Smooth muscle cell (in vitro differentiated cells): ENCODE data around the gene BOD1L1. TPM values are rescaled to one million over a fixed set of nuclear protein-coding genes. Genes with fewer than 3 reads are reported as not detected.

ENCODE experiments used
- DNase-seq: peaks from one replicate; lab custom pipeline; 2025; ENCODE audit not compliant: unreplicated experiment; lab: John Stamatoyannopoulos, UW
- H2AFZ ChIP-seq: fragments of 200-600 bp; sonication (generic); 2 replicates; pipeline ENCODE4 v1.6.0; 2016; ENCODE audit warnings: antibody characterized with exemption, low read depth, mild to moderate bottlenecking
- H3F3A ChIP-seq: fragments of 200-600 bp; sonication (generic); 2 replicates; pipeline ENCODE4 v1.6.0; 2017; ENCODE audit warnings: antibody characterized with exemption, low read depth
- H3K27ac ChIP-seq: fragments of 200-600 bp; sonication (generic); 2 replicates; pipeline ENCODE4 v1.5.1; 2016; ENCODE audit warnings: low read depth, mild to moderate bottlenecking
- H3K27me3 ChIP-seq: fragments of 200-600 bp; sonication (generic); 2 replicates; pipeline ENCODE4 v1.6.1; 2016; ENCODE audit warnings: low read depth, mild to moderate bottlenecking
- H3K36me3 ChIP-seq: fragments of 200-600 bp; sonication (generic); 2 replicates; pipeline ENCODE4 v1.5.1; 2016; ENCODE audit warnings: low read depth
- H3K4me1 ChIP-seq: fragments of 200-600 bp; sonication (generic); 2 replicates; pipeline ENCODE4 v1.5.1; 2016; ENCODE audit warnings: low read depth
- H3K4me2 ChIP-seq: fragments of 200-600 bp; sonication (generic); 2 replicates; pipeline ENCODE4 v1.6.0; 2016; ENCODE audit warnings: mild to moderate bottlenecking
- H3K4me3 ChIP-seq: fragments of 200-600 bp; sonication (generic); 2 replicates; pipeline ENCODE4 v1.5.1; 2016; ENCODE audit warnings: mild to moderate bottlenecking
- H3K79me2 ChIP-seq: fragments of 200-600 bp; sonication (generic); 2 replicates; pipeline ENCODE4 v1.6.0; 2016; ENCODE audit warnings: low read depth, mild to moderate bottlenecking
- H3K9ac ChIP-seq: fragments of 200-600 bp; sonication (generic); 2 replicates; pipeline ENCODE4 v1.6.0; 2016; ENCODE audit warnings: low read depth
- H3K9me3 ChIP-seq: fragments of 200-600 bp; sonication (generic); replicated peaks from 2 replicates; pipeline ENCODE4 v1.5.1; 2016; ENCODE audit warnings: low read depth
- H4K20me1 ChIP-seq: fragments of 200-600 bp; sonication (generic); 2 replicates; pipeline ENCODE4 v1.6.0; 2016; ENCODE audit warnings: low read depth
- CTCF ChIP-seq: fragments of 200-600 bp; sonication (generic); IDR thresholded peaks from 2 replicates; pipeline ENCODE4 v1.5.1; 2017; ENCODE audit warnings: borderline replicate concordance, mild to moderate bottlenecking, antibody characterized with exemption; ENCODE audit not compliant: insufficient read depth, poor library complexity, severe bottlenecking
- WGBS: methylation state at CpG from one replicate; pipeline ENCODE4 v1.1.7; 2016; ENCODE audit warnings: low lambda C conversion rate; 5-methylcytosine and 5-hydroxymethylcytosine counted together
- polyA plus RNA-seq: library from polyadenylated mRNA; unstranded; fragments of >200 nt; fragmentation: Nextera tagmentation; extraction: Ambion mirVana; gene quantifications from 2 replicates; pipeline ENCODE4 v1.2.1, GENCODE V29; 2016
- total RNA-seq: library from RNA; depleted of rRNA; stranded (reverse); fragments of >200 nt; gene quantifications from 2 replicates; pipeline ENCODE4 v1.2.3, GENCODE V29; 2014

The BOD1L1 gene
- total and polyA plus RNA-seq, 2 experiments from 2014 or later: 9.8 to 30.9 TPM

GRCh38 chr4:13548984-13549546, 78.5 kb downstream of the BOD1L1 start:
- Histone ChIP-seq H3K27me3 (peaks cover 36% of the 10 kb centered on the region), H3K4me2 (peak overlapping the region; percentile 82), H4K20me1 (no peaks in the 10 kb centered on the region), H3K9me3 (no peaks in the 10 kb centered on the region), H3K4me3 (peak overlapping the region; percentile 57), H3F3A (peaks cover 5% of the 10 kb centered on the region), H3K9ac (no peak overlapping the region), H3K79me2 (no peaks in the 10 kb centered on the region), H3K4me1 (peaks cover 5% of the 10 kb centered on the region), H3K36me3 (no peaks in the 10 kb centered on the region), H2AFZ (peak overlapping the region; percentile 76), H3K27ac (no peak overlapping the region)
- WGBS: 3% methylated on average over 21 of the region's 21 CpGs
- peak; percentile 75 for DNase-seq
- TF ChIP-seq CTCF: peak; percentile 99

- Histone ChIP-seq H2AFZ (no peak overlapping the region), H3K4me2 (peak overlapping the region; percentile 96)
Observed at GRCh38 chr4:13548059-13548983, 79.2 kb downstream of the BOD1L1 start.

GRCh38 chr4:13547485-13548041, 80.0 kb downstream of the BOD1L1 start:
- WGBS: under 1% methylated on average over 46 of the region's 56 CpGs
- Histone ChIP-seq H3K4me3 (peak overlapping the region; percentile 62), H3K27ac (no peak overlapping the region), H3K79me2 (no peaks in the 10 kb centered on the region), H3K4me1 (peaks cover 5% of the 10 kb centered on the region), H2AFZ (peak overlapping the region; percentile 61), H3K36me3 (no peaks in the 10 kb centered on the region), H3K9ac (no peak overlapping the region), H3K9me3 (no peaks in the 10 kb centered on the region), H3F3A (peaks cover 9% of the 10 kb centered on the region), H3K27me3 (peaks cover 51% of the 10 kb centered on the region), H3K4me2 (peak overlapping the region; percentile 96), H4K20me1 (no peaks in the 10 kb centered on the region)
- TF ChIP-seq CTCF: no peak
- no peak for DNase-seq

More at GRCh38 chr4:13548059-13548983, 79.2 kb downstream of the BOD1L1 start:
- Histone ChIP-seq H4K20me1 (no peaks in the 10 kb centered on the region), H3K4me1 (peaks cover 5% of the 10 kb centered on the region), H3K36me3 (no peaks in the 10 kb centered on the region), H3F3A (peaks cover 9% of the 10 kb centered on the region), H3K4me3 (peak overlapping the region; percentile 62), H3K27me3 (peaks cover 44% of the 10 kb centered on the region), H3K9ac (no peak overlapping the region), H3K79me2 (no peaks in the 10 kb centered on the region), H3K27ac (no peak overlapping the region), H3K9me3 (no peaks in the 10 kb centered on the region)
- DNase-seq: no peak
- no peak for TF ChIP-seq CTCF
- WGBS: 14% methylated on average over 34 of the region's 35 CpGs
